B cell (primary cell): ENCODE results near the gene OR1J2. TPM values are rescaled to one million over a fixed set of nuclear protein-coding genes. Genes with fewer than 3 reads are reported as not detected.

ENCODE experiments used
- ATAC-seq: fragments of 200-7000 bp; cut with Tn5 transposase; one replicate; pipeline ENCODE4 v1.10.0; 2021; ENCODE audit warnings: low read depth, mild to moderate bottlenecking, moderate number of reproducible peaks, moderate library complexity
- CTCF ChIA-PET: fragments of 350-600 bp; sonication (Branson Sonifier 250); formaldehyde crosslinking; loops from one replicate; lab custom pipeline; 2021; ENCODE audit warnings: antibody characterized with exemption, inconsistent platforms; lab: Charles Lee
- POLR2A ChIA-PET: fragments of 350-600 bp; sonication (Branson Sonifier 250); formaldehyde crosslinking; loops from one replicate; lab custom pipeline; 2021; ENCODE audit warnings: antibody characterized with exemption; lab: Charles Lee
- DNase-seq: peaks from one replicate; pipeline ENCODE4 v3.0.0; 2013
- H2AFZ ChIP-seq: 2 replicates; pipeline ENCODE4 v1.6.1; 2012; ENCODE audit warnings: mild to moderate bottlenecking, low read depth, low read length; ENCODE audit not compliant: insufficient read depth, poor library complexity, severe bottlenecking
- H3K27ac ChIP-seq, 2 donors: 1 replicate in 1 of 2; 2 replicates in 1 of 2; pipeline ENCODE4 v1.5.1; 2012 to 2013; ENCODE audit warnings: low read length in 2 of 2, mild to moderate bottlenecking in 2 of 2, moderate library complexity in 1 of 2
- H3K27me3 ChIP-seq, 4 experiments: fragments of 200-600 bp in 1 of 4; sonication (generic) in 1 of 4; replicated peaks in 1 of 4; 1 replicate in 2 of 4; 2 replicates in 2 of 4; pipeline versions ENCODE4 v1.6.1 to v1.7.0; 2013 to 2016; ENCODE audit warnings: low read length in 3 of 4, mild to moderate bottlenecking in 2 of 4, mixed read lengths in 1 of 4, moderate library complexity in 1 of 4; ENCODE audit not compliant: insufficient read depth in 4 of 4, control insufficient read depth in 3 of 4; ENCODE audit errors: control extremely low read depth in 1 of 4
- H3K36me3 ChIP-seq, 2 experiments: replicated peaks in 1 of 2; 1 replicate in 1 of 2; 2 replicates in 1 of 2; pipeline versions ENCODE4 v1.6.1 to v1.7.1; 2013; ENCODE audit warnings: low read length in 1 of 2; ENCODE audit not compliant: insufficient read depth in 2 of 2, control insufficient read depth in 1 of 2; ENCODE audit errors: control extremely low read depth in 1 of 2, extremely low read depth in 1 of 2
- H3K4me1 ChIP-seq, 2 donors: fragments of 200-600 bp in 1 of 2; sonication (generic) in 1 of 2; 1 replicate in 1 of 2; 2 replicates in 1 of 2; pipeline versions ENCODE4 v1.5.1 to v1.6.1; 2013 to 2017; ENCODE audit warnings: low read length in 2 of 2; ENCODE audit not compliant: control insufficient read depth in 2 of 2, insufficient read depth in 2 of 2
- H3K4me2 ChIP-seq: replicated peaks from 2 replicates; pipeline ENCODE3; 2012; ENCODE audit warnings: mild to moderate bottlenecking, low read depth, low read length; ENCODE audit not compliant: poor library complexity, severe bottlenecking
- H3K4me3 ChIP-seq, 5 experiments: fragments of 200-600 bp in 1 of 5; sonication (generic) in 1 of 5; 1 replicate in 3 of 5; 2 replicates in 2 of 5; pipeline versions ENCODE4 v1.5.1 to v1.7.0; 2011 to 2016; ENCODE audit warnings: low read length in 4 of 5, mild to moderate bottlenecking in 4 of 5, low read depth in 2 of 5, control low read depth in 1 of 5, moderate library complexity in 1 of 5; ENCODE audit not compliant: insufficient read depth in 1 of 5; ENCODE audit errors: control extremely low read depth in 1 of 5, extremely low read depth in 1 of 5
- H3K79me2 ChIP-seq: fragments of 200-600 bp; sonication (generic); one replicate; pipeline ENCODE4 v1.6.0; 2016; ENCODE audit warnings: low read length; ENCODE audit not compliant: control insufficient read depth, insufficient read depth
- H3K9ac ChIP-seq: fragments of 200-600 bp; sonication (generic); 2 replicates; pipeline ENCODE4 v1.6.1; 2017; ENCODE audit warnings: mild to moderate bottlenecking, low read length, moderate library complexity
- H3K9me3 ChIP-seq, 3 donors: one replicate each; pipeline versions ENCODE4 v1.6.1 to v1.7.1; 2013; ENCODE audit warnings: low read length in 2 of 3; ENCODE audit not compliant: control insufficient read depth in 2 of 3, insufficient read depth in 1 of 3; ENCODE audit errors: control extremely low read depth in 1 of 3
- H4K20me1 ChIP-seq: 2 replicates; pipeline ENCODE4 v1.6.0; 2012; ENCODE audit warnings: mild to moderate bottlenecking, low read length; ENCODE audit not compliant: insufficient read depth, control insufficient read depth, poor library complexity, severe bottlenecking
- H3K27ac Mint-ChIP-seq: one replicate; pipeline ENCODE4 v1.8.0; 2021; ENCODE audit warnings: mixed read lengths
- H3K27me3 Mint-ChIP-seq: one replicate; pipeline ENCODE4 v1.8.0; 2021; ENCODE audit warnings: mixed read lengths
- H3K4me1 Mint-ChIP-seq: one replicate; pipeline ENCODE4 v1.8.0; 2021; ENCODE audit warnings: mixed read lengths
- H3K4me3 Mint-ChIP-seq: one replicate; pipeline ENCODE4 v1.8.0; 2021; ENCODE audit warnings: mixed read lengths
- H3K9me3 Mint-ChIP-seq: one replicate; pipeline ENCODE4 v1.8.0; 2022; ENCODE audit warnings: mixed read lengths; ENCODE audit not compliant: insufficient read depth
- EZH2 ChIP-seq: IDR thresholded peaks from 2 replicates; pipeline ENCODE4 v1.6.1; 2012; ENCODE audit warnings: borderline replicate concordance, low read depth, mild to moderate bottlenecking, moderate library complexity, low read length; ENCODE audit not compliant: insufficient read depth, poor library complexity, severe bottlenecking
- WGBS: methylation state at CpG from one replicate; pipeline ENCODE4 v1.1.5; 2013; ENCODE audit warnings: missing lambda C conversion rate; ENCODE audit not compliant: insufficient coverage; 5-methylcytosine and 5-hydroxymethylcytosine counted together
- intact Hi-C: fragments of 100-400 bp; cut with micrococcal nuclease; formaldehyde crosslinking; loops from one replicate; pipeline ENCODE4 v1.10.0; 2022
- polyA plus RNA-seq: library from polyadenylated mRNA; depleted of rRNA; stranded (reverse); fragments of >200 nt; gene quantifications from 2 replicates; pipeline ENCODE4 v1.2.3, GENCODE V29; 2012
- total RNA-seq, 2 donors: library from RNA; stranded (reverse); fragments of 120-200 nt in 1 of 2; gene quantifications; 1 replicate in 1 of 2; 2 replicates in 1 of 2; pipeline versions ENCODE4 v1.2.3 to v1.2.4, GENCODE V29; 2013 to 2022
- TF ChIP-seq, protein P1 (sequence below): fragments of 200-600 bp; IDR thresholded peaks from one replicate; pipeline ENCODE4 v1.8.0; 2022; ENCODE audit warnings: antibody characterized with exemption, mild to moderate bottlenecking

OR1J2 gene
- total and polyA plus RNA-seq, 2 donors (not counting 1 experiment from before 2014, with no cell fraction given) = not detected

DNA sequence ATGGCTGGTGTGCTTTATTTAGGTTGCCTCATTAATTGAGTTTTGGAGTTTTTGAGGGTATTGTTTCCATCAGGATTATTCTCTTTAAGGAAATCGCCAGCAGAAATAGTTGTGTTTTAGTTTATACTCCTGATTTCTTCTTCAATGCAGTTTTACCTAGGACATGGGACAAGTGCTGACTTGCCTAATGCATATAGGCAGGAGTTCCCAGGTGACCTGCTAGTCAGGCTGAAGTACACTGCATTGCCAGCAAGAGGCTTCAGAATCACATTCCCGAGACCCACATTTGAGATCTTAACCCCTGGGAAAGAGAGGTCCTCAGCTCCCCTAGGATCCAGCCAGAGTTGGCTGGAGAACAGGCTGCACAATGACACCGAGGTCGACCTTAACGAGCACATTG, 40.8 kb downstream of the OR1J2 start:
- Histone ChIP-seq H3K27me3 (peaks cover 0 to 3% (median 1%) of the 10 kb centered on the region in 4 experiments), H3K4me1 (no peaks in the 10 kb centered on the region), H3K4me3 (no peak overlapping the region), H3K9me3 (no peaks in the 10 kb centered on the region), H3K36me3 (no peaks in the 10 kb centered on the region), H3K79me2 (no peaks in the 10 kb centered on the region), H3K9ac (no peak overlapping the region), H3K4me2 (no peak overlapping the region), H4K20me1 (no peaks in the 10 kb centered on the region), H2AFZ (no peak overlapping the region), H3K27ac (no peak overlapping the region)
- Mint-ChIP-seq H3K4me1 (no peaks in the 10 kb centered on the region), H3K4me3 (no peak overlapping the region), H3K9me3 (no peaks in the 10 kb centered on the region), H3K27me3 (peaks cover 41% of the 10 kb centered on the region), H3K27ac (no peak overlapping the region)
- intact Hi-C loops = no loop called here
- CTCF ChIA-PET = no interaction called here
- ATAC-seq (no peak), DNase-seq (no peak)
- TF ChIP-seq, protein P1, sequence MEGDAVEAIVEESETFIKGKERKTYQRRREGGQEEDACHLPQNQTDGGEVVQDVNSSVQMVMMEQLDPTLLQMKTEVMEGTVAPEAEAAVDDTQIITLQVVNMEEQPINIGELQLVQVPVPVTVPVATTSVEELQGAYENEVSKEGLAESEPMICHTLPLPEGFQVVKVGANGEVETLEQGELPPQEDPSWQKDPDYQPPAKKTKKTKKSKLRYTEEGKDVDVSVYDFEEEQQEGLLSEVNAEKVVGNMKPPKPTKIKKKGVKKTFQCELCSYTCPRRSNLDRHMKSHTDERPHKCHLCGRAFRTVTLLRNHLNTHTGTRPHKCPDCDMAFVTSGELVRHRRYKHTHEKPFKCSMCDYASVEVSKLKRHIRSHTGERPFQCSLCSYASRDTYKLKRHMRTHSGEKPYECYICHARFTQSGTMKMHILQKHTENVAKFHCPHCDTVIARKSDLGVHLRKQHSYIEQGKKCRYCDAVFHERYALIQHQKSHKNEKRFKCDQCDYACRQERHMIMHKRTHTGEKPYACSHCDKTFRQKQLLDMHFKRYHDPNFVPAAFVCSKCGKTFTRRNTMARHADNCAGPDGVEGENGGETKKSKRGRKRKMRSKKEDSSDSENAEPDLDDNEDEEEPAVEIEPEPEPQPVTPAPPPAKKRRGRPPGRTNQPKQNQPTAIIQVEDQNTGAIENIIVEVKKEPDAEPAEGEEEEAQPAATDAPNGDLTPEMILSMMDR = no peak
- no peak for TF ChIP-seq EZH2
- POLR2A ChIA-PET = no interaction called here
- WGBS = 100% methylated on average over 1 of the region's 5 CpGs

DNA sequence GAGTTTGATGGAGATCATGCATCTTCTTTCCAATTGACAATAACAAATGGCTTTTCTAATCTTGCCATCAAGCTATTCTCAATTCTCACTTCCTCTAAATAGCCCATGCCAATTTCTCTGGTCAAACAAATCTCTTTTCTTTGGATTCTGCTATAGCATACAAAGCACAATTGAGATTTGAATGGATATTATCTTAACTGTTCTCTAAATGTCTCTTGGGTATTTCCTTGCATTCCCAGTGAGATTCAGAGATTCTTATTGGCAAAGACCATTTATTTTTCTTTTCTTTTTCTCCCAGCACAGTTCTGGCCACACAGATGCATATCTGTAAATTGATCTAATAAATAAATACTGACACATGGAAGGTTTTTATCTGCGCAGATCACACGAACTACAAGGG, 42.2 kb downstream of the OR1J2 start, which contains the start of gene OR1N2:
OR1N2 (plus strand) TSS at position 301 of the 400 bp plus-strand sequence. CDS start 100 bp downstream, outside the sequence.
- H3K4me3 ChIP-seq = no peak within 1 kb of the TSS
- H3K4me2 ChIP-seq = no peak within 1 kb of the TSS
- H3K27ac ChIP-seq = no peak within 1 kb of the TSS
- no peak within 1 kb of the TSS for H3K9ac ChIP-seq
- no peak within 1 kb of the TSS for H2AFZ ChIP-seq
- no peaks in the 10 kb centered on the region for H3K4me1 Mint-ChIP-seq
- no peaks in the 10 kb centered on the region for H3K9me3 Mint-ChIP-seq
- H3K36me3 ChIP-seq = no peaks in the 10 kb centered on the region
- H3K27me3 Mint-ChIP-seq = peaks cover 36% of the 10 kb centered on the region
- ATAC-seq (no peak), DNase-seq (no peak)
- CTCF ChIA-PET = interaction anchor here (0.6 kb wide), 1 partner anchor 1838 kb away, joined by 3 read pairs; no protein-coding TSS in a partner anchor
- no peak within 1 kb of the TSS for H3K4me3 Mint-ChIP-seq
- no peak within 1 kb of the TSS for H3K27ac Mint-ChIP-seq
- H3K27me3 ChIP-seq = peaks cover 0 to 3% (median 1%) of the 10 kb centered on the region in 4 experiments
- TF ChIP-seq, protein P1 = no peak
- TF ChIP-seq EZH2 = no peak
- intact Hi-C loops = no loop called here
- no peaks in the 10 kb centered on the region for H3K79me2 ChIP-seq
- no peaks in the 10 kb centered on the region for H4K20me1 ChIP-seq
- POLR2A ChIA-PET = no interaction called here
- no peaks in the 10 kb centered on the region for H3K4me1 ChIP-seq
- WGBS = 80% methylated on average over 2 of the region's 2 CpGs
- H3K9me3 ChIP-seq = no peaks in the 10 kb centered on the region

Other genes starting within 250 kb of the OR1J2 start
- gene RBM18, start 246.0 kb upstream of the OR1J2 start, total RNA-seq = 12.4 and 15.7 TPM in 2 replicates
- gene RBM18, start 246.0 kb upstream of the OR1J2 start, polyA plus RNA-seq = 9.7 and 13.4 TPM in 2 replicates
- gene MRRF, start 245.9 kb upstream of the OR1J2 start, total RNA-seq = 44.1 and 44.9 TPM in 2 replicates
- gene MRRF, start 245.9 kb upstream of the OR1J2 start, polyA plus RNA-seq = 38.6 TPM in 2 replicates
- gene PTGS1, start 139.8 kb upstream of the OR1J2 start, total RNA-seq = 9.5 and 10.4 TPM in 2 replicates
- 14.6 and 15.3 TPM in 2 replicates for gene PTGS1, start 139.8 kb upstream of the OR1J2 start, polyA plus RNA-seq
- not detected in 2 replicates for gene OR1J1, start 32.9 kb upstream of the OR1J2 start, total RNA-seq
- gene OR1J1, start 32.9 kb upstream of the OR1J2 start, polyA plus RNA-seq = not detected in 2 replicates
- not detected in 2 replicates for gene OR1J4, start 8.3 kb downstream of the OR1J2 start, total RNA-seq
- gene OR1J4, start 8.3 kb downstream of the OR1J2 start, polyA plus RNA-seq = not detected in 2 replicates
- gene OR1N1, start 16.5 kb downstream of the OR1J2 start, total RNA-seq = not detected in 2 replicates
- not detected in 2 replicates for gene OR1N1, start 16.5 kb downstream of the OR1J2 start, polyA plus RNA-seq
- not detected in 2 replicates for gene OR1N2, start 42.3 kb downstream of the OR1J2 start, total RNA-seq
- gene OR1N2, start 42.3 kb downstream of the OR1J2 start, polyA plus RNA-seq = not detected in 2 replicates
- not detected in 2 replicates for gene OR1L8, start 72.6 kb downstream of the OR1J2 start, total RNA-seq
- 0.17 TPM in 1 of 2 replicates, not detected in the other for gene OR1L8, start 72.6 kb downstream of the OR1J2 start, polyA plus RNA-seq
- not detected in 2 replicates for gene OR1Q1, start 103.9 kb downstream of the OR1J2 start, total RNA-seq
- gene OR1Q1, start 103.9 kb downstream of the OR1J2 start, polyA plus RNA-seq = 0.46 TPM in 1 of 2 replicates, not detected in the other
- not detected in 2 replicates for gene OR1B1, start 146.8 kb downstream of the OR1J2 start, total RNA-seq
- 0.29 TPM in 1 of 2 replicates, not detected in the other for gene OR1B1, start 146.8 kb downstream of the OR1J2 start, polyA plus RNA-seq
- not detected in 2 replicates for gene OR1L1, start 150.9 kb downstream of the OR1J2 start, total RNA-seq
- not detected in 2 replicates for gene OR1L1, start 150.9 kb downstream of the OR1J2 start, polyA plus RNA-seq
- gene OR1L3, start 164.3 kb downstream of the OR1J2 start, total RNA-seq = not detected in 2 replicates
- gene OR1L3, start 164.3 kb downstream of the OR1J2 start, polyA plus RNA-seq = not detected in 2 replicates
- not detected in 2 replicates for gene OR1L4, start 213.2 kb downstream of the OR1J2 start, total RNA-seq
- not detected in 2 replicates for gene OR1L4, start 213.2 kb downstream of the OR1J2 start, polyA plus RNA-seq
- not detected in 2 replicates for gene OR1L6, start 231.5 kb downstream of the OR1J2 start, total RNA-seq
- gene OR1L6, start 231.5 kb downstream of the OR1J2 start, polyA plus RNA-seq = not detected in 2 replicates